Erythroblast (primary cell): ENCODE measurements around the gene SNN.

Source experiments
- DNase-seq, 2 experiments: peaks; one replicate each; lab custom pipeline; 2025; lab: John Stamatoyannopoulos, UW
- GATA1 ChIP-seq: IDR thresholded peaks from 2 replicates; pipeline ENCODE4 v1.6.1; 2011; ENCODE audit warnings: low read depth, mild to moderate bottlenecking, control low read depth, low read length, moderate library complexity
- POLR2A ChIP-seq: IDR thresholded peaks from 2 replicates; pipeline ENCODE4 v1.6.1; 2011; ENCODE audit warnings: mild to moderate bottlenecking, low read length

Gene SNN

DNA sequence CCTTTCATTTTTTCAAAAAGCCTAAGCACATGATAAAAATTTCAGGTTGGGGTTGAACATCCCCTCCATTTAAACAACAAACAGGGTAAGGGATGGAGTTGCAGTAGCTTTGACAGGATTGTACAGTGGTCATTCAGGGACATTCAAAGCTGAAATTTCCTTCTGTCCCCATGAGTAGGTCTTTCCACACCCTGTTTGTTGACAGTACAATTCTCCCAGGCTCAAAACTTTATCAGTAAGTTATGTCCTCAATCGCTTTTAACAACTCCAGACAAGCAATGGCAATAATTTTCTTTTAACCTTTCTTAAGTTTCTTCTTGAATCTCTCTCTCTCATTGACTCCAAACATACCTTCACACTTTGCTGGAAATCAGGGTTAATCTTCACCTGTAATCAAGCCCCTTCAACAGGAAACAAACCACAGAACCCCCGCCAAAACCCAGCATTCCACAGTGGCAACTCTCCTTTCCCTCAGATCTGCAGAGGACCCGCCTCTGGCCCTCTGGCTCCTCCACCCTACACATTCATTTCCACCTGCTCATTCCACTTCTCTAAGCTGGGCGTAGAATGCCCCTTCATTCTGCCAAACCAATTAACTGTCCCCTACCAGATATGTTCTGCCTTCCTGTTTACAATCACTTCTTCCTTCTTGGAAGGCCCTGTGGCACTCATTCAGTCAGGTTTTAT, 53.7 kb downstream of the SNN start:
- TF ChIP-seq POLR2A (no peak), GATA1 (no peak)
- no peak for DNase-seq

DNA sequence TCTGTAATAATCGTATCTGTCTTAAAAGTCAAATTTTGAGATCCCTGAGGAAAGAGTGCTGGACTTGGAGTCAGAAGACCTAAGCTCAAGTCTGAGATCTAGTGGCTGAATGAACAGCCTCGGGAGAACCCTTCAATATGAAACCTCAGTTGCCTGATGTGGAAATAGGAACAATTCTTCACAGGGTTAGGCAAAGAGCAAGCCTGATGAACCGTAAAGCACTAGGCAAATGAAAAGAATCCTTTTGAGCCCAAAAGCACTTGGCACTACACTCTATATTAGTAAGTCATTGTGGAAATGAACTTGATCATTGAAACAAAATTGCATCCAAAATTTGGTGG, 54.2 kb downstream of the SNN start:
- DNase-seq = no peak
- TF ChIP-seq POLR2A (no peak), GATA1 (no peak)

GRCh38 chr16:11725457-11725856, 57.2 kb downstream of the SNN start:
- no peak for DNase-seq
- no peak for TF ChIP-seq GATA1
- TF ChIP-seq POLR2A = no peak

GRCh38 chr16:11726008-11726407, 57.8 kb downstream of the SNN start:
- no peak for DNase-seq
- no peak for TF ChIP-seq POLR2A
- TF ChIP-seq GATA1 = no peak

- DNase-seq = peak; percentile 39 to 65
- TF ChIP-seq GATA1 (no peak), POLR2A (no peak)
Observed at GRCh38 chr16:11727796-11728543, 59.7 kb downstream of the SNN start.
